ENCODE data around the gene FAAP20.
A peak's percentile ranks its signal among the peaks of the same experiment; 100 is the strongest.

The FAAP20 gene

GRCh38 chr1:2208309-2209239 lies 14.0 kb upstream of the FAAP20 start:
- no peak overlapping the region for H2AFZ ChIP-seq (ENCODE audit: low read length)
- H3K27ac ChIP-seq (ENCODE audit: low read depth, low read length, poor library complexity, severe bottlenecking) = no peak overlapping the region
- H3K4me1 ChIP-seq (ENCODE audit: insufficient read depth, low read length, severe bottlenecking) = peaks cover 6% of the 10 kb centered on the region
- no peak overlapping the region for H3K4me3 ChIP-seq (ENCODE audit: low read depth, low read length, poor library complexity, severe bottlenecking)
- H3K4me2 ChIP-seq (ENCODE audit: low read length) = no peak overlapping the region
- no peak overlapping the region for H3K9ac ChIP-seq (ENCODE audit: low read length)
- H3K79me2 ChIP-seq (ENCODE audit: insufficient read depth, low read length) = no peaks in the 10 kb centered on the region
- H3F3A ChIP-seq (ENCODE audit: insufficient read depth, low read length) = no peaks in the 10 kb centered on the region
- no peaks in the 10 kb centered on the region for H3K9me2 ChIP-seq (ENCODE audit: low read depth, low read length)
- TF ChIP-seq CTCF (IDR thresholded peaks at IDR 0.05; ENCODE audit: low read length) (no peak), EZH2 (IDR thresholded peaks at IDR 0.05; ENCODE audit: borderline replicate concordance, low read length) (no peak)
- no peaks in the 10 kb centered on the region for H3K36me3 ChIP-seq (ENCODE audit: insufficient read depth, low read length)
- H3K27me3 ChIP-seq (ENCODE audit: insufficient read depth, low read length) = no peaks in the 10 kb centered on the region; the same call in 1 of the 2 replicates
- no peaks in the 10 kb centered on the region for H3K9me3 ChIP-seq (ENCODE audit: low read length)
- no peaks in the 10 kb centered on the region for H4K20me1 ChIP-seq (ENCODE audit: insufficient read depth, low read length)

DNA sequence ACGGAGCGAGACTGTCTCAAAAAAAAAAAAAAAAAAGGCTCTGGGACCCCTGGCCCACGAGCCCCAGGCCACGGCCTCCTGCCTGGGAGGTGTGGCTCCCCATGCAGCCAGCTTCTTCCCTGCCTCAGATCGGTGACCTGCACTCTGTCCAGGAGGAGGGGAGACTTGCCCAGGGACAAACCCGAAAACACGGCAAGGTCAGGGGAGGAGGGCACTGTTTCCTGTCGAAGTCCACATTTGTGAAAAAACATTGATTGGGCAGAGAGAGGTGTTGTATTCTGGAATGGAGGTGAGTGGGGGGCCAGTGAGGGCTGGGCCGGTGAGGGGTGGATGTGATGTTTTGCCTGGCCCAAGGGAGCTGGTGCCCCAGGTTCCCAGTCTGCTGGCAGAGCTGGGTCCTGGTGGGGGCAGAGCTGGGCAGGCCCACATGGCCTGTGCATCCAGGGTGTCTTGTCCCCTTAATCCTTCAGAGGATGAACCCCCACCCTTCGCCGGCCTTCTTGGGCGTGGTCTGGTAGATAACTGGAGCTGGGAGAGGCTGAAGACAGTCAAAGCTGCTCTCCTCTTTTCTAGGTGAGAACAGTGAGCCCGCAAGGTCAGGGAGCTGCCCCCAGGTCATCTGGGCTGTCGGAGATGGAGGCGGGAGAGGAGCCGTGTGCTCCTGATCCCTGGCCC lies 12.4 kb upstream of the FAAP20 start:
- Histone ChIP-seq H3K9me2 (ENCODE audit: low read depth, low read length) (no peaks in the 10 kb centered on the region), H3K27ac (ENCODE audit: low read depth, low read length, poor library complexity, severe bottlenecking) (no peak overlapping the region), H3K27me3 (ENCODE audit: insufficient read depth, low read length) (no peaks in the 10 kb centered on the region), H3K4me3 (ENCODE audit: low read depth, low read length, poor library complexity, severe bottlenecking) (no peak overlapping the region), H2AFZ (ENCODE audit: low read length) (no peak overlapping the region), H3F3A (ENCODE audit: insufficient read depth, low read length) (no peaks in the 10 kb centered on the region), H3K4me2 (ENCODE audit: low read length) (no peak overlapping the region), H3K9ac (ENCODE audit: low read length) (no peak overlapping the region), H4K20me1 (ENCODE audit: insufficient read depth, low read length) (no peaks in the 10 kb centered on the region), H3K9me3 (ENCODE audit: low read length) (no peaks in the 10 kb centered on the region), H3K4me1 (ENCODE audit: insufficient read depth, low read length, severe bottlenecking) (peaks cover 6% of the 10 kb centered on the region), H3K36me3 (ENCODE audit: insufficient read depth, low read length) (no peaks in the 10 kb centered on the region), H3K79me2 (ENCODE audit: insufficient read depth, low read length) (no peaks in the 10 kb centered on the region)
- TF ChIP-seq EZH2 (IDR thresholded peaks at IDR 0.05; ENCODE audit: borderline replicate concordance, low read length) (no peak), CTCF (IDR thresholded peaks at IDR 0.05; ENCODE audit: low read length) (no peak)

DNA sequence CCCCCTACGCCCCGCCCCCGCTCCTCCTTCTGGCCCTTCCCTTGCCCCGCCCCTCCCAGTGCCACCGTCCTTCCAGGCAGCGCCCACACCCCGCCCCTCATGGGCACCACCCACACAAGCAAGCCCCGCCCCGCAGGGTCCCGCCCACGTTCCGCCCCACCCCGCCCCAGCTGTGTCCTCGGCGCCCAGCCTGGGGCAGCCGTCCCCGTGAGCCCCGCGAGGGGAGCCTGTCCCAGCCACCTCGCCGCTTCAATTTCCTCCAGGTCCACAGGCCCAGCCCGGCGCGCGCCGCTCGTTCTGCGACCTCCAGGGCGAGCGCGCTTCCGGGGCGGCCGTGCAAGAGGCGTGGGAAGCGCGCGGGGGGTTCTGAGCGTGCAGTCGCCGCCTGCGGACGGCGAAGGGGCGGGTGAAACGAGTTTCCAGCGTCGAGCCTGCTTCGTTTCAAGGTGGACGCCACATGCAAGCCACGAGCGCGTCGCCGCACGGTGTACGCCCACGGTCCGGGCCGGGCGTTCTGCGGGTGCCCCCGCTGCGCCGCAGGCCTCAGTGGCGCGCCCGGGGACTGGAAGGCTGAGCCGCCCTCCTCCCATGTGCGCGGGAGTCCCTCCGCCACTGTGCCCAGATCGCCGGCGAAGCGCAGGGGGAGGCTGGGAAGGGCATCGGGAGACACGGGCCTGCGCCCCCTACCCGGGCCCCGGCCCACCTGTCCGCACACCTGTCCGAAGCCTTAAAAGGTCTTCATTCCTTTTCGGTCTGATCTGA lies 10.8 kb upstream of the FAAP20 start:
- Histone ChIP-seq H3K79me2 (ENCODE audit: insufficient read depth, low read length) (no peaks in the 10 kb centered on the region), H3K27ac (ENCODE audit: low read depth, low read length, poor library complexity, severe bottlenecking) (no peak overlapping the region), H4K20me1 (ENCODE audit: insufficient read depth, low read length) (no peaks in the 10 kb centered on the region), H3K4me2 (ENCODE audit: low read length) (peak overlapping the region; percentile 51; the same call in 1 of the 2 replicates), H3K9ac (ENCODE audit: low read length) (no peak overlapping the region), H3K27me3 (ENCODE audit: insufficient read depth, low read length) (no peaks in the 10 kb centered on the region), H3K36me3 (ENCODE audit: insufficient read depth, low read length) (no peaks in the 10 kb centered on the region), H2AFZ (ENCODE audit: low read length) (no peak overlapping the region), H3K9me2 (ENCODE audit: low read depth, low read length) (no peaks in the 10 kb centered on the region), H3K9me3 (ENCODE audit: low read length) (no peaks in the 10 kb centered on the region), H3K4me3 (ENCODE audit: low read depth, low read length, poor library complexity, severe bottlenecking) (peak overlapping the region; percentile 40), H3K4me1 (ENCODE audit: insufficient read depth, low read length, severe bottlenecking) (peaks cover 6% of the 10 kb centered on the region), H3F3A (ENCODE audit: insufficient read depth, low read length) (no peaks in the 10 kb centered on the region)
- TF ChIP-seq CTCF (IDR thresholded peaks at IDR 0.05; ENCODE audit: low read length) (no peak), EZH2 (IDR thresholded peaks at IDR 0.05; ENCODE audit: borderline replicate concordance, low read length) (no peak)

Measured in OCI-LY1 (cell line).